Measurements from ENCODE around the gene C1orf185. TPM values are rescaled to one million over a fixed set of nuclear protein-coding genes. Genes with fewer than 3 reads are reported as not detected.
A peak's percentile ranks its signal among the peaks of the same experiment; 100 is the strongest.
"Not testable (repeated sequence)": the region's sequence is repeated elsewhere in the genome, so short reads cannot be mapped to it uniquely, and the experiment has no call there.

C1orf185 gene
- total RNA-seq (2014; rRNA removed; shearing (Covaris generic)): not detected in 2 replicates

GRCh38 chr1:51101976-51102375 lies at the start of gene C1orf185:
Gene C1orf185, plus strand, starts transcription at chr1:51102228. Its CDS starts 6 bp downstream, at chr1:51102234.
- no peak for DNase-seq (ENCODE audit: low read depth)

GRCh38 chr1:51058858-51059257 lies 43.2 kb upstream of the C1orf185 start:
- no peak for DNase-seq (ENCODE audit: low read depth)

DNA sequence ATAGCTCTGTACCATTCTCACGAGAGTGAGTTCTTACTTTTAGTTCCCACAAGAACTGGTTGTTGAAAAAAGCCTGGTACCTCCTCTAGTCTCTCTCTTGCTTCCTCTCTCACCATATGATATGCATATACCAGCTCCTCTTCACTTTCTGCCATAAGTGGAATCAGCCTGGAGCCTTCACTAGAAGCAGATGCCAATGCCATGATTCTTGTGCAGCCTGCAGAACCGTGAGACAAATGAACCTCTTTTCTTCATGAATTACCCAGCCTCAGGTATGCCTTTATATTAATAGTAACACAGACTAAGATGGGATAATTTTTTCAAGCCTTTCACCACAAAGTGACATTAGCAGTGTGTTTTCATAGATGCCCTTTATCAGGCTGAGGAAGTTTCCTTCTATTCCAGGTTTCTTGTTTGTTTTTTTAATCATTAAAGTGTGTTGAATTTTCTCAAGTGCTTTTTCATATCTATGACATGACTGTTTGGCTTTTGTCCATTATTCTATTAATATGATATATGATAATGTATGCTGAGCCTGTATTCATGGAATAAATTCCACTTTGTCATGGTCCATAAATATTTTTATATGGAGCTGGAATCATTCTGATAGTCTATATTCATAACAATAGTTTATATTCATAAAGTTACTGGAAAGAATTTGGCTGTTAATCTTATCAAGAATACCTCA lies 40.7 kb upstream of the C1orf185 start:
- DNase-seq (ENCODE audit: low read depth): peak; percentile 67

DNA sequence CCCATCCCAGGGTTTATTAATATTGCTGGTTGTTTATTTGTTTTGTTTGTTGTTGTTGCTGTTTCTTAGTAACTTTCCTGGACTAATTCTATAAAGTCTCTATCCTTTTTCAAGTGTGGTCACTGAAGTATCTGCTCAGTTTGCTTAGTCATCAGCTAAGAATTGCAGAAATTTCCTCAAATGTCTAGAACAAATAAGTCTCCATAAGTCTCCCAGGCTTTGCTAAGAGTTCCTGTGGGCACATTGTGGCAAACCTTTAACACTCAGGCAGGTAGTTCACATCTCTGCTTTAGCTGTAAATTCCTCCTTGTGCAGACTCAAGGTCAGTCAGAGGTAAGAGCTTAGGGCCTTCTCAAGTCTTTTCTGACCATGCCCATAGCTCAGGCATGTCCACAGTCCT lies 38.9 kb upstream of the C1orf185 start:
- DNase-seq (ENCODE audit: low read depth): peak; percentile 100

DNA sequence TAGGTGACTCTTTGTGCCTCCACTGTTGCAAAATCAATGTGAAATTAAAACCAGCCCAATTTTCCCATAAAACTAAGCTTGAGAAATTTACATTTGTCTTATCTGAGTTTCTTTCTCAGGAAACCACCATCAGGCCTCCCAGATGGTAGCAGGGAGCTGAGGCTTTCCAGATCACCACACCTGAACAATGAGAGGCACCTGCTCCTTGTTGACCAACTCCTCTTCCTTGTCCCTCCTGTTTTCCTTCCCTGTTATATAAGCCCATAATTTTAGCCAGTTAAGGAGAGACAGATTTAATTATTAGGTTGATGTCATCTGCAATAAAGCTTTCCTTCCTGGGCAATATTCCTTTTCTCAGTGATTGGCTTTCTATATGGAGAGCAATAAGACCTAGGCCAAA lies 32.0 kb upstream of the C1orf185 start:
- DNase-seq (ENCODE audit: low read depth): no peak

DNA sequence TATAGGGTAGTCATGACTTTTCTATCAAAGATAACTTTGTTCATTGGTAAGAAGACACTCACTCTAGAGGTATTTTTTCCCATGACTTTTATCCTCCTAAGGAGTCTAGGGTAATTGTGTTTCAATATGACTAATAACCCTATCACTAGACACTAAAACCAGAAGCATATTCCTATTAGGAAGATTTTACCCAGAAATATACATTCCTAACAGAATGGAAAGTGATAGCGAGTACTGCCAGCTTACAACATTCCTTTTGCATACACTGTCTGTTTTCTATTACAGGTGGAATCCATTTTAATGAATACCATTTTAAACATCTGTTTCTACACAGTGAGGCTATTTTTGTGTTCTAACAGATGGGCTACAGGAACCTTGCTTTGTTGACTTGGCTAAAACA lies 31.4 kb upstream of the C1orf185 start:
- peak; percentile 80 for DNase-seq (ENCODE audit: low read depth)

GRCh38 chr1:51071291-51072042 lies 30.6 kb upstream of the C1orf185 start:
- DNase-seq (ENCODE audit: low read depth): no peak

DNA sequence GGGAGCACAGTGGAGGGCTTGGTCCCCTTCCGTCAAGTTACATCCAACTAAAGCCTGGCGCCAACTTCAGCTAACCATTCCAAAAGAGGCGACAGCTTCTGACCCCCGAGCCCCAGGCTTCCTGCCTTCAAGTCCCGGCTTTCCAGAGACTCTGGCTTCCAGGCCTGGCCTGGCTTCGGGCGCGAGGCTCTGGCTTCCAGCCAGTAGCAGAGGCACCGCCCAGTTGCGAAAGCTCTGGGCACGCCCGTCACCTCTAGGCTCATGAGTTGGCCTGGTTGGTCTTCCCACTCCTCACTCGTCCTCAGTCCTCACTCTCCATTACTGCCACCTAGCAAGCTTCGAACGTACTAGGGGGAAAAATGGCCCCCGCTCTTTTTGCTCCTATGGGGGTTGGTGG lies 30.0 kb upstream of the C1orf185 start:
- no peak for DNase-seq (ENCODE audit: low read depth)

DNA sequence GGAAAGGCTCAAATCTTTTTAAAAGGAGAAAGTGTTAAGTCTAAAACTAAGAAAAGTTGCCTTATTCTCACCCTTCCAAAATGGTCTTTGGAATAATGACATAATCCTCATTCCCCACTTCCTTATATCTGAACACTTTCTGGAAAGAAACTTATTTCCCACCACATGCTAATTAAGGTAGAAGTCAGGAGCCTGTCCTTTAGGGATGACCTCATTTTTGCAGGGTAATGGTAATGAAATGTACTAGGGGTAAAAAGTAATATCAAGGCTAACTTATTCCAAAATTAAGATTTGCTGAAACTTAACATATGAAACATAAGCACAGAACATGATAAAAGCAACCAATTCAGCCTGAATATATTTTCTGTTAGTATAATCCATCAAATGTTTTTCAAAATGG lies 29.4 kb upstream of the C1orf185 start:
- no peak for DNase-seq (ENCODE audit: low read depth)

- peak; percentile 20 for DNase-seq (ENCODE audit: low read depth)
Observed at GRCh38 chr1:51073456-51073855, 28.6 kb upstream of the C1orf185 start.

DNA sequence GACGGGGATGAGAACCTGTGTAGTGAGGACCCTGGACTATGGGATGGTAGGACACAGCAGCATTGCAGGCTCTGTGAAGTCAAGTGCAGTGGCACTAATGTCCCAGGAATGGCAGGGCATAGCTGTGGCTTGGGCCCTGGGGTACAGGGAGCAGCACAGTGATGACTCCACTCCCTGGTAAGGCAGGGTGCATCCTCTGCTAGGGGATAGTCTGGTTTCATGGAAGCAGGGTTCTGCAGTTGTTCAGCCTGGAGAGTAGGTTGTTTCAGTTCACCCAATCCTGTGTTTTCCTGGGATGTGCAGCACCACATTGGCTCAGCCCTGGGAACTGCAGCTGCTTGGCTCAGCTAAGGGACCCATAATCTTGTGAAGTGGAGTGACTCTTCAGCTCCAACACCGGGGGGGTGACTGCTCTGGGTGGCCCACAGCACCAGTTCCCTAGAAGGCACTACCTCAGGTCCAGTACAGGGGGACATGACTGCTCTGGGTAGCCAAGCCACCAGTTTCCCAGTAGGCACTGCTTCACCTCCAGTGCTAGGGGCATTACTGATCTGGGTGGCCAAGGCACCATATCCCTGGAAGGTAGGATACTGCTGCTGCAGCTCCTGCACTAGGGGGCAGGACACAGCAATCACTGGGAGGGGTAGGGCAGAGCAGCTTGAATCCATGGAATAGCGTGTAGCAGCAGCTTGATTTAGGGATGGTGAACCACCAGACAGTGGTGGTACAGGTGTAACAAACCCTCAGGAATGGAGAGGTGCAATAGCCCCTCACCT lies 15.3 kb upstream of the C1orf185 start:
- DNase-seq (ENCODE audit: low read depth): no peak

- DNase-seq (ENCODE audit: low read depth): no peak
Observed at GRCh38 chr1:51088474-51088873, 13.6 kb upstream of the C1orf185 start.

DNA sequence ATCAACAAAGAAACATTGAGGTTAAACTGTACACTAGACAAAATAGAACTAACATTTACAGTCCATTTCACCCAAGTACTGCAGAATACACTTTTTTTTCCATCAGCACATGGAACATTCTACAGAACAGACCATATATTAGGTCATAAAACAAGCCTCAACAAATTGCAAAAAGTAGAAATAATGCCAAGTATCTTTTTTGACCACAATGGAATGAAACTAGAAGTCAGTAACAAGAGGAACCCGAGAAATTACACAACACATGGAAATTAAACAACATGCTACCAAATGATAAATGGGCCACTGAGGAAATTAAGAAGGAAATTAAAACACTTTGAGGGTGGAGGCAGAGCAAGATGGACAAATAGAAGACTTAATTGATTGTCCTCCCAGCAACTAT lies 8.4 kb upstream of the C1orf185 start:
- DNase-seq (ENCODE audit: low read depth): peak; percentile 18

DNA sequence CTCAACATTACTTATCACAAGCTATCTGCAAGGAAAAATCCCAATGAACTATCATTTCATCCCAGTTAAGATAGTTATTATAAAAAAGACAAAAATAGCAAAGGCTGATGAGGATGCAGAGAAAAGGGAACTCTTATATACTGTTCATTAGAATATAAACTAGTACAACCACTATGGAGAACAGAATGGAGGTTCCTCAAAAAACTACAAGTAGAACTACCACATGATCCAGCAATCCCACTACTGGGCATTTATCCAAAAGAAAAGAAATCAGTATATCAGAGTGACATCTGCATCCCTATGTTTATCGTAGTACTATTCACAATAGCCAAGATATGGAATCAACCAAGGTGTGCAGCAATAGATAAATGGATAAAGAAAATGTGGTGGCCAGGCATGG lies 4.9 kb upstream of the C1orf185 start:
- no peak for DNase-seq (ENCODE audit: low read depth)

- DNase-seq (ENCODE audit: low read depth): no peak
Observed at GRCh38 chr1:51100264-51100880, 1.7 kb upstream of the C1orf185 start.

DNA sequence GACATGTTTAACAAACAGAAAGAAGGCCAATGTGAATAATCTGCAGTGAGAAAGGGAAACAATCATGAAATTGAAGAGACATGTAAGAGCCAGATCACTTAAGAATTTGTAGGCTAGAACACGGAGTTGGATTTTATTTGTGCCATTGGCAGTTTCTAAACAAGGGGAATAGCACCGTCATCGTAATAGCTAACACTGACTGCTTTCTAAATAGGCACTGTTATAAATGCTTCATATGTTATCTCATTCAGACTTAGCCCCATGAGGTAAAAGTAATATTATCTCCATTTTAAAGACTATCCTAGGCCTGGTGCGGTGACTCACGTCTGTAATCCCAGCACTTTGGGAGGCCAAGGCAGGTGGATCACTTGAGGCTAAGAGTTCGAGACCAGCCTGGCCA lies 12.1 kb downstream of the C1orf185 start:
- DNase-seq (ENCODE audit: low read depth): no peak

- DNase-seq (ENCODE audit: low read depth): no peak
Observed at GRCh38 chr1:51115714-51116404, 13.8 kb downstream of the C1orf185 start.

- no peak for DNase-seq (ENCODE audit: low read depth)
Observed at GRCh38 chr1:51119331-51119730, 17.3 kb downstream of the C1orf185 start.

- no peak for DNase-seq (ENCODE audit: low read depth)
Observed at GRCh38 chr1:51120629-51121028, 18.6 kb downstream of the C1orf185 start.

GRCh38 chr1:51127152-51127551 lies 25.1 kb downstream of the C1orf185 start:
- DNase-seq (ENCODE audit: low read depth): not testable (repeated sequence)

- no peak for DNase-seq (ENCODE audit: low read depth)
Observed at GRCh38 chr1:51131185-51131584, 29.2 kb downstream of the C1orf185 start.

All from M059J (cell line).